Right cardiac atrium (tissue), 5 donors: ENCODE data around the gene ZC3H11A. TPM values are rescaled to one million over a fixed set of nuclear protein-coding genes. Genes with fewer than 3 reads are reported as not detected.
"Not testable (repeated sequence)": the region's sequence is repeated elsewhere in the genome, so short reads cannot be mapped to it uniquely, and the experiment has no call there.

ENCODE experiments used
- ATAC-seq, 2 donors: fragments of 200-7000 bp; cut with Tn5 transposase; one replicate each; pipeline versions ENCODE4 v1.8.0 to v1.9.1; 2020; ENCODE audit warnings: moderate library complexity in 2 of 2, mild to moderate bottlenecking in 1 of 2
- DNase-seq, 3 donors: peaks; one replicate each; pipeline ENCODE4 v3.0.0-alpha.2; 2020
- H3K27ac ChIP-seq: one replicate; pipeline ENCODE4 v1.5.1; 2013; ENCODE audit warnings: mild to moderate bottlenecking, low read length, control low read depth, moderate library complexity
- H3K27me3 ChIP-seq: one replicate; pipeline ENCODE4 v1.6.1; 2013; ENCODE audit not compliant: control insufficient read depth, insufficient read depth
- H3K4me1 ChIP-seq: one replicate; pipeline ENCODE4 v1.6.1; 2013; ENCODE audit warnings: low read length; ENCODE audit not compliant: control insufficient read depth, insufficient read depth
- H3K4me3 ChIP-seq: one replicate; pipeline ENCODE4 v1.5.1; 2013; ENCODE audit warnings: low read length, control low read depth
- H3K9me3 ChIP-seq: one replicate; pipeline ENCODE4 v1.6.1; 2013; ENCODE audit warnings: low read length; ENCODE audit not compliant: control insufficient read depth
- WGBS: extraction: QIAGEN DNeasy Blood & Tissue Kit; methylation state at CpG from one replicate; pipeline ENCODE4 v1.1.7; 2013; 5-methylcytosine and 5-hydroxymethylcytosine counted together
- intact Hi-C, 4 donors: fragments of 100-400 bp; cut with DNase I; formaldehyde crosslinking; loops; one replicate each; pipeline versions ENCODE4 v1.11.0 to v1.14.0; 2022 to 2023
- polyA plus RNA-seq: library from polyadenylated mRNA; stranded (reverse); fragments of 200-250 nt; gene quantifications from one replicate; pipeline ENCODE4 v1.2.3, GENCODE V29; 2013
- total RNA-seq, 4 donors: library from RNA; stranded (reverse); fragmentation: NEBNext Ultra II Directional; extraction: Animal tissue kit (Norgen Biotek cat#: 25700); gene quantifications; one replicate each; pipeline ENCODE4 v1.2.1, GENCODE V29; 2021
- donor health status: healthy with polysubstance abuse.
- donor health status: DM: no; HTN: yes; CAD: no.
- donor health status: DM: no; HTN: no; CAD: no.
- donor health status: DM: no; HTN: yes; CAD: no; lungs with severe emphysema.
- donor health status: DM: yes; HTN: yes; CAD: no.

The ZC3H11A gene
- total and polyA plus RNA-seq, 5 donors = 33.4 to 56.0 (median 49.6) TPM

- Histone ChIP-seq H3K27me3 (no peaks in the 10 kb centered on the region), H3K4me1 (no peaks in the 10 kb centered on the region), H3K27ac (no peak overlapping the region), H3K4me3 (no peak overlapping the region), H3K9me3 (no peaks in the 10 kb centered on the region)
- 90% methylated on average over 7 of the region's 7 CpGs for WGBS
- no peak for ATAC-seq
- DNase-seq = no peak
- intact Hi-C loops = no loop called here
These were observed 13.5 kb upstream of the ZC3H11A start for GRCh38 chr1:203781962-203782361.

GRCh38 chr1:203789966-203790365 is 5.5 kb upstream of the ZC3H11A start:
- WGBS = 79% methylated on average over 3 of the region's 3 CpGs
- H3K27me3 ChIP-seq = no peaks in the 10 kb centered on the region
- H3K4me1 ChIP-seq = no peaks in the 10 kb centered on the region
- no peak overlapping the region for H3K4me3 ChIP-seq
- no peak for DNase-seq
- no peaks in the 10 kb centered on the region for H3K9me3 ChIP-seq
- intact Hi-C loops = no loop called here
- H3K27ac ChIP-seq = no peak overlapping the region
- no peak for ATAC-seq

GRCh38 chr1:203791498-203791897 is 3.9 kb upstream of the ZC3H11A start:
- Histone ChIP-seq H3K9me3 (no peaks in the 10 kb centered on the region), H3K4me3 (no peak overlapping the region), H3K27me3 (no peaks in the 10 kb centered on the region), H3K4me1 (no peaks in the 10 kb centered on the region), H3K27ac (no peak overlapping the region)
- DNase-seq (no peak), ATAC-seq (no peak)
- 81% methylated on average over 3 of the region's 3 CpGs for WGBS
- intact Hi-C loops = no loop called here

GRCh38 chr1:203792486-203792885 is 2.9 kb upstream of the ZC3H11A start:
- ATAC-seq (no peak), DNase-seq (no peak)
- Histone ChIP-seq H3K4me1 (peaks cover 4% of the 10 kb centered on the region), H3K27ac (no peak overlapping the region), H3K4me3 (no peak overlapping the region), H3K27me3 (no peaks in the 10 kb centered on the region), H3K9me3 (no peaks in the 10 kb centered on the region)
- intact Hi-C loops = no loop called here
- 94% methylated on average over 2 of the region's 2 CpGs for WGBS

GRCh38 chr1:203793561-203793960 is 1.9 kb upstream of the ZC3H11A start:
- H3K4me1 ChIP-seq, H3K9me3 ChIP-seq, intact Hi-C loops, ATAC-seq, H3K27ac ChIP-seq, H3K4me3 ChIP-seq, H3K27me3 ChIP-seq, DNase-seq: not testable (repeated sequence)
- 96% methylated on average over 7 of the region's 7 CpGs for WGBS

GRCh38 chr1:203794764-203795440 is 521 bp upstream of the ZC3H11A start:
- ATAC-seq (no peak), DNase-seq (no peak)
- Histone ChIP-seq H3K27ac (peak overlapping the region; percentile 40), H3K4me1 (peaks cover 12% of the 10 kb centered on the region), H3K27me3 (no peaks in the 10 kb centered on the region), H3K9me3 (no peaks in the 10 kb centered on the region), H3K4me3 (peak overlapping the region; percentile 42)
- intact Hi-C loops = no loop called here
- WGBS = 75% methylated on average over 19 of the region's 19 CpGs

GRCh38 chr1:203796236-203796605 is 798 bp downstream of the ZC3H11A start:
- WGBS = 1% methylated on average over 12 of the region's 12 CpGs
- H3K4me3 ChIP-seq = peak overlapping the region; percentile 97
- ATAC-seq = peak; percentile 23 to 52
- H3K9me3 ChIP-seq = no peaks in the 10 kb centered on the region
- H3K27me3 ChIP-seq = no peaks in the 10 kb centered on the region
- peak overlapping the region; percentile 76 for H3K27ac ChIP-seq
- intact Hi-C loops = no loop called here
- peak in 1 of 3 donors; percentile 60 for DNase-seq
- peaks cover 12% of the 10 kb centered on the region for H3K4me1 ChIP-seq

GRCh38 chr1:203797216-203797615 is 1.8 kb downstream of the ZC3H11A start:
- DNase-seq = no peak
- intact Hi-C loops = no loop called here
- H3K27ac ChIP-seq = no peak overlapping the region
- peaks cover 12% of the 10 kb centered on the region for H3K4me1 ChIP-seq
- H3K27me3 ChIP-seq = no peaks in the 10 kb centered on the region
- H3K9me3 ChIP-seq = no peaks in the 10 kb centered on the region
- 69% methylated on average over 2 of the region's 2 CpGs for WGBS
- ATAC-seq = no peak
- peak overlapping the region; percentile 97 for H3K4me3 ChIP-seq

GRCh38 chr1:203797948-203798655 is 2.7 kb downstream of the ZC3H11A start:
- intact Hi-C loops = no loop called here
- H3K9me3 ChIP-seq = no peaks in the 10 kb centered on the region
- DNase-seq (no peak), ATAC-seq (no peak)
- no peak overlapping the region for H3K27ac ChIP-seq
- H3K4me1 ChIP-seq = peaks cover 12% of the 10 kb centered on the region
- 63% methylated on average over 6 of the region's 6 CpGs for WGBS
- H3K27me3 ChIP-seq = no peaks in the 10 kb centered on the region
- no peak overlapping the region for H3K4me3 ChIP-seq

GRCh38 chr1:203799157-203799556 is 3.7 kb downstream of the ZC3H11A start:
- intact Hi-C loops = no loop called here
- ATAC-seq (no peak), DNase-seq (no peak)
- Histone ChIP-seq H3K4me3 (no peak overlapping the region), H3K27ac (no peak overlapping the region), H3K9me3 (no peaks in the 10 kb centered on the region), H3K27me3 (no peaks in the 10 kb centered on the region), H3K4me1 (peaks cover 12% of the 10 kb centered on the region)
- WGBS = 70% methylated on average over 4 of the region's 4 CpGs

- 39% methylated on average over 1 of the region's 1 CpG for WGBS
- H3K4me3 ChIP-seq = no peak overlapping the region
- H3K4me1 ChIP-seq = peaks cover 12% of the 10 kb centered on the region
- no peak overlapping the region for H3K27ac ChIP-seq
- intact Hi-C loops = no loop called here
- DNase-seq (no peak), ATAC-seq (no peak)
- H3K27me3 ChIP-seq = no peaks in the 10 kb centered on the region
- no peaks in the 10 kb centered on the region for H3K9me3 ChIP-seq
These were observed 4.5 kb downstream of the ZC3H11A start for GRCh38 chr1:203799971-203800370.
